PFSK-1 (cell line): ENCODE data around the gene FUOM.

Source experiments
- FOXP2 ChIP-seq: optimal IDR thresholded peaks from 2 replicates; pipeline ENCODE3; 2011; ENCODE audit warnings: borderline replicate concordance, control low read depth, inconsistent platforms; ENCODE audit not compliant: insufficient read depth; ENCODE audit errors: extremely low read length, extremely low read depth
- POLR2AphosphoS5 ChIP-seq: IDR thresholded peaks from 2 replicates; pipeline ENCODE4 v1.6.1; 2012; ENCODE audit warnings: low read depth, mild to moderate bottlenecking, control low read depth, low read length, moderate library complexity
- REST ChIP-seq, 2 experiments: IDR thresholded peaks; 2 replicates each; pipeline versions ENCODE4 v1.6.1 to v1.8.0; 2011 to 2012; ENCODE audit warnings: low read depth in 2 of 2, low read length in 2 of 2, control low read depth in 1 of 2, inconsistent platforms in 1 of 2, mild to moderate bottlenecking in 1 of 2, moderate library complexity in 1 of 2; ENCODE audit not compliant: insufficient read depth in 1 of 2
- SIN3A ChIP-seq: IDR thresholded peaks from 2 replicates; pipeline ENCODE4 v1.6.1; 2012; ENCODE audit warnings: mild to moderate bottlenecking, low read length, moderate library complexity, borderline replicate concordance; ENCODE audit not compliant: insufficient read depth
- TAF1 ChIP-seq: IDR thresholded peaks from 2 replicates; pipeline ENCODE4 v1.6.1; 2012; ENCODE audit warnings: low read length, control low read depth, borderline replicate concordance; ENCODE audit not compliant: insufficient read depth

FUOM gene

GRCh38 chr10:133384071-133384470, 26.3 kb upstream of the FUOM start:
- TF ChIP-seq POLR2AphosphoS5 (no peak), TAF1 (no peak), FOXP2 (no peak), REST (IDR thresholded peaks at IDR 0.05; ENCODE audit: insufficient read depth in 1 of 2, low read depth in 2 of 2, low read length in 2 of 2) (no peak), SIN3A (no peak)

GRCh38 chr10:133383551-133383950, 25.7 kb upstream of the FUOM start:
- TF ChIP-seq POLR2AphosphoS5 (no peak), REST (IDR thresholded peaks at IDR 0.05; ENCODE audit: insufficient read depth in 1 of 2, low read depth in 2 of 2, low read length in 2 of 2) (no peak), SIN3A (no peak), TAF1 (no peak)

- TF ChIP-seq TAF1 (no peak), REST (IDR thresholded peaks at IDR 0.05; ENCODE audit: insufficient read depth in 1 of 2, low read depth in 2 of 2, low read length in 2 of 2) (no peak), POLR2AphosphoS5 (no peak), SIN3A (no peak), FOXP2 (no peak)
These were observed 23.2 kb upstream of the FUOM start for GRCh38 chr10:133381036-133381435.

GRCh38 chr10:133379801-133380666, 22.2 kb upstream of the FUOM start:
- no peak for TF ChIP-seq SIN3A
- no peak for TF ChIP-seq TAF1
- no peak for TF ChIP-seq REST (IDR thresholded peaks at IDR 0.05; ENCODE audit: insufficient read depth in 1 of 2, low read depth in 2 of 2, low read length in 2 of 2)
- no peak for TF ChIP-seq POLR2AphosphoS5
- TF ChIP-seq FOXP2, result no peak
